Spleen (tissue), 7 donors: Measurements from ENCODE around the gene OTUB1.

ENCODE experiments used
- POLR2A ChIP-seq, 3 donors: fragments of 450-650 bp; IDR thresholded peaks; one replicate each; pipeline ENCODE4 v1.5.1; 2017; ENCODE audit warnings: antibody characterized with exemption in 3 of 3, mild to moderate bottlenecking in 1 of 3
- TF ChIP-seq, protein P1 (sequence below), 11 experiments: fragments of 200-600 bp in 7 of 11; fragments of 450-650 bp in 4 of 11; sonication (generic) in 4 of 11; IDR thresholded peaks in 8 of 11; conservative IDR thresholded peaks in 3 of 11; 1 replicate in 7 of 11; 2 replicates in 4 of 11; pipeline versions ENCODE4 v1.4.0 to v1.8.0; 2016 to 2021; ENCODE audit warnings: antibody characterized with exemption in 11 of 11, inconsistent platforms in 4 of 11, mild to moderate bottlenecking in 1 of 11
- donor health status: DM: no; HTN: no; CAD: no; lungs with moderate emphysema.
- donor health status: DM: no; HTN: no; CAD: no.
- donor health status: DM: no; HTN: no; CAD: no.

DNA sequence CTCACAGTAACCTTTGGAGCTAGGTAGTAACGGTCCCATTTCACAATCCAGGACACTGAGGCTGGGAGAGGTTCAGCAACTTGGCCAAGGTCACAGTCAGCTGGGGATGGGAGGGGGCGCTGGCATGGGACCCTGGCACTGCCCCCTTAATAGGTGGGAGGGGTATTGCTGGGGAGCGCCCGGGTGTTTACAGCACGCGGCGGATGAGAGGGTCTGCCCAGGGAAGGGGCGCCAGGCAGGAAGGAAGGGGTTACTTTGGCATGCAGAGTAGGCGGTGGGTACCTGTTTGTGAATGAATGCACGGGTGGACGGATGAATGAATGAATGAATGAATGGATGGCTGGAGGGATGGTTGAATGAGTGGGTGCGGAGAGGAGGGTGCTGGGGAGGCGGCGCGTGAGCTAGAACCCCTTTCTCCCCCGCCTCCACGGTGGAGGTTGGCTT lies 48.9 kb downstream of the OTUB1 start:
- no peak for TF ChIP-seq POLR2A (IDR thresholded peaks at IDR 0.05)
- TF ChIP-seq, protein P1, sequence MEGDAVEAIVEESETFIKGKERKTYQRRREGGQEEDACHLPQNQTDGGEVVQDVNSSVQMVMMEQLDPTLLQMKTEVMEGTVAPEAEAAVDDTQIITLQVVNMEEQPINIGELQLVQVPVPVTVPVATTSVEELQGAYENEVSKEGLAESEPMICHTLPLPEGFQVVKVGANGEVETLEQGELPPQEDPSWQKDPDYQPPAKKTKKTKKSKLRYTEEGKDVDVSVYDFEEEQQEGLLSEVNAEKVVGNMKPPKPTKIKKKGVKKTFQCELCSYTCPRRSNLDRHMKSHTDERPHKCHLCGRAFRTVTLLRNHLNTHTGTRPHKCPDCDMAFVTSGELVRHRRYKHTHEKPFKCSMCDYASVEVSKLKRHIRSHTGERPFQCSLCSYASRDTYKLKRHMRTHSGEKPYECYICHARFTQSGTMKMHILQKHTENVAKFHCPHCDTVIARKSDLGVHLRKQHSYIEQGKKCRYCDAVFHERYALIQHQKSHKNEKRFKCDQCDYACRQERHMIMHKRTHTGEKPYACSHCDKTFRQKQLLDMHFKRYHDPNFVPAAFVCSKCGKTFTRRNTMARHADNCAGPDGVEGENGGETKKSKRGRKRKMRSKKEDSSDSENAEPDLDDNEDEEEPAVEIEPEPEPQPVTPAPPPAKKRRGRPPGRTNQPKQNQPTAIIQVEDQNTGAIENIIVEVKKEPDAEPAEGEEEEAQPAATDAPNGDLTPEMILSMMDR (IDR thresholded peaks at IDR 0.05 in 8 of 11, conservative IDR thresholded peaks at IDR 0.05 in 3 of 11), result no peak
